ENCODE data around the gene CKAP5. TPM values are rescaled to one million over a fixed set of nuclear protein-coding genes. Genes with fewer than 3 reads are reported as not detected.

The CKAP5 gene
- total RNA-seq, 1 donor from 2014 or later, result 125 TPM

DNA sequence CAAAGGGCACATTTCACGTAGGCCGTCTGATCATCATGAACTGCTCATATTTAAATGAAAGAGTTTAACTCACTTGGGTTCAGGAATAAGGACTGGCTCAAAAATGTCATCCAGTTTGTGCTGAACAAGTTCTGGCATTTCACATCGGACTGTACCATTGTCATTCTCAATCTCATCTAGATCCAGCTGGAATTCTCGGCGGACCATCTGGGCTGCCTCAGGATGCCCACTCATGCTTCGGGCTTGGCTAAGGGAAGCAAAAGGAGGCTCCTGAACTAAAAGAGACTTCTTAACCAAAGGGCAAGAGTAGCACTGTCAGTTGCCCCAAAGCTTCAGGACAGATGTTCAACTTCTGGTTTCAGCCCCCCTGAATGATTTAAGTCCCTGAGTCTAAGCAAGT is 86.9 kb downstream of the CKAP5 start:
- TF ChIP-seq, protein P1, sequence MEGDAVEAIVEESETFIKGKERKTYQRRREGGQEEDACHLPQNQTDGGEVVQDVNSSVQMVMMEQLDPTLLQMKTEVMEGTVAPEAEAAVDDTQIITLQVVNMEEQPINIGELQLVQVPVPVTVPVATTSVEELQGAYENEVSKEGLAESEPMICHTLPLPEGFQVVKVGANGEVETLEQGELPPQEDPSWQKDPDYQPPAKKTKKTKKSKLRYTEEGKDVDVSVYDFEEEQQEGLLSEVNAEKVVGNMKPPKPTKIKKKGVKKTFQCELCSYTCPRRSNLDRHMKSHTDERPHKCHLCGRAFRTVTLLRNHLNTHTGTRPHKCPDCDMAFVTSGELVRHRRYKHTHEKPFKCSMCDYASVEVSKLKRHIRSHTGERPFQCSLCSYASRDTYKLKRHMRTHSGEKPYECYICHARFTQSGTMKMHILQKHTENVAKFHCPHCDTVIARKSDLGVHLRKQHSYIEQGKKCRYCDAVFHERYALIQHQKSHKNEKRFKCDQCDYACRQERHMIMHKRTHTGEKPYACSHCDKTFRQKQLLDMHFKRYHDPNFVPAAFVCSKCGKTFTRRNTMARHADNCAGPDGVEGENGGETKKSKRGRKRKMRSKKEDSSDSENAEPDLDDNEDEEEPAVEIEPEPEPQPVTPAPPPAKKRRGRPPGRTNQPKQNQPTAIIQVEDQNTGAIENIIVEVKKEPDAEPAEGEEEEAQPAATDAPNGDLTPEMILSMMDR (IDR thresholded peaks at IDR 0.05; ENCODE audit: unreplicated experiment), result no peak
- Mint-ChIP-seq H3K27me3 (ENCODE audit: low read depth) (no peaks in the 10 kb centered on the region), H3K36me3 (peaks cover 49% of the 10 kb centered on the region)

GRCh38 chr11:46755962-46756361 is 90.1 kb downstream of the CKAP5 start:
- H3K4me1 Mint-ChIP-seq, result no peaks in the 10 kb centered on the region
- H3K27ac Mint-ChIP-seq, result no peak overlapping the region
- no peaks in the 10 kb centered on the region for H3K9me3 Mint-ChIP-seq
- no peaks in the 10 kb centered on the region for H3K27me3 Mint-ChIP-seq (ENCODE audit: low read depth)
- H3K4me3 Mint-ChIP-seq, result no peak overlapping the region
- DNase-seq (ENCODE audit: low spot score in 2 of 2, unreplicated experiment in 2 of 2), result no peak
- TF ChIP-seq, protein P1 (IDR thresholded peaks at IDR 0.05; ENCODE audit: unreplicated experiment), result no peak
- H3K36me3 Mint-ChIP-seq, result peaks cover 40% of the 10 kb centered on the region

More for the DNA sequence above, 86.9 kb downstream of the CKAP5 start:
- no peaks in the 10 kb centered on the region for H3K9me3 Mint-ChIP-seq
- H3K4me1 Mint-ChIP-seq, result no peaks in the 10 kb centered on the region
- DNase-seq (ENCODE audit: low spot score in 2 of 2, unreplicated experiment in 2 of 2), result no peak
- no peak overlapping the region for H3K4me3 Mint-ChIP-seq
- no peak overlapping the region for H3K27ac Mint-ChIP-seq

GRCh38 chr11:46747150-46747549 is 98.9 kb downstream of the CKAP5 start:
- no peaks in the 10 kb centered on the region for H3K9me3 Mint-ChIP-seq
- no peaks in the 10 kb centered on the region for H3K4me1 Mint-ChIP-seq
- no peak overlapping the region for H3K4me3 Mint-ChIP-seq
- DNase-seq (ENCODE audit: low spot score in 2 of 2, unreplicated experiment in 2 of 2), result no peak
- TF ChIP-seq, protein P1 (IDR thresholded peaks at IDR 0.05; ENCODE audit: unreplicated experiment), result no peak
- H3K27ac Mint-ChIP-seq, result no peak overlapping the region
- H3K27me3 Mint-ChIP-seq (ENCODE audit: low read depth), result no peaks in the 10 kb centered on the region
- peaks cover 61% of the 10 kb centered on the region for H3K36me3 Mint-ChIP-seq

DNA sequence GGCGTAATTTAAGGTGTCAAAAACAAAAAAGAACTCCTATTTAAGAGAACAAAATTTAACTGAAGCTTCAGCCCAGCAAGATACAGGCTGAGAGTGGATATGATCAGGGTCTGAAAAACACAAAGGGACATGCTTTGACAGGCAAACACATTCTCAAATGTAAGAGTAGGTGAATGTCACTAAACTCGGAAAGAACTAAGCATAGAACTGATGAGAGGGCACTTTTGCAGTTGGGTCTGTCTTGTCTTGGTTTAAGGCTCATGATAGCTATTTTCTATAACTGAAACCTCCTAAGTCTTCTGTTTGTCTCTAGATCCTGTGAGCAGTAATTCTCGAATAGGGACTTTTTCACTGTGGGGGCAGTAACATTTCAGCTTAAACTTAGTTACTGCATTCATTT is 100.1 kb downstream of the CKAP5 start:
- Mint-ChIP-seq H3K36me3 (peaks cover 66% of the 10 kb centered on the region), H3K27ac (no peak overlapping the region), H3K4me1 (no peaks in the 10 kb centered on the region), H3K9me3 (no peaks in the 10 kb centered on the region), H3K27me3 (ENCODE audit: low read depth) (no peaks in the 10 kb centered on the region), H3K4me3 (no peak overlapping the region)
- no peak for DNase-seq (ENCODE audit: low spot score in 2 of 2, unreplicated experiment in 2 of 2)
- TF ChIP-seq, protein P1 (IDR thresholded peaks at IDR 0.05; ENCODE audit: unreplicated experiment), result no peak

GRCh38 chr11:46745328-46745727 is 100.8 kb downstream of the CKAP5 start:
- Mint-ChIP-seq H3K4me3 (no peak overlapping the region), H3K27ac (no peak overlapping the region), H3K9me3 (no peaks in the 10 kb centered on the region), H3K36me3 (peaks cover 61% of the 10 kb centered on the region), H3K4me1 (no peaks in the 10 kb centered on the region), H3K27me3 (ENCODE audit: low read depth) (no peaks in the 10 kb centered on the region)
- DNase-seq (ENCODE audit: low spot score in 2 of 2, unreplicated experiment in 2 of 2), result no peak
- TF ChIP-seq, protein P1 (IDR thresholded peaks at IDR 0.05; ENCODE audit: unreplicated experiment), result no peak

Measured in mesothelial cell of epicardium (in vitro differentiated cells).